GM18907 (cell line): Measurements from ENCODE around the gene ZNF143.
"Not testable (repeated sequence)": the region's sequence is repeated elsewhere in the genome, so short reads cannot be mapped to it uniquely, and the experiment has no call there.

Experiments used
- ATAC-seq: cut with Tn5 transposase; IDR thresholded peaks from one replicate; pipeline ENCODE4 v1.9.1; 2021; ENCODE audit warnings: mild to moderate bottlenecking, moderate library complexity; ENCODE audit not compliant: unreplicated experiment

ZNF143 gene

DNA sequence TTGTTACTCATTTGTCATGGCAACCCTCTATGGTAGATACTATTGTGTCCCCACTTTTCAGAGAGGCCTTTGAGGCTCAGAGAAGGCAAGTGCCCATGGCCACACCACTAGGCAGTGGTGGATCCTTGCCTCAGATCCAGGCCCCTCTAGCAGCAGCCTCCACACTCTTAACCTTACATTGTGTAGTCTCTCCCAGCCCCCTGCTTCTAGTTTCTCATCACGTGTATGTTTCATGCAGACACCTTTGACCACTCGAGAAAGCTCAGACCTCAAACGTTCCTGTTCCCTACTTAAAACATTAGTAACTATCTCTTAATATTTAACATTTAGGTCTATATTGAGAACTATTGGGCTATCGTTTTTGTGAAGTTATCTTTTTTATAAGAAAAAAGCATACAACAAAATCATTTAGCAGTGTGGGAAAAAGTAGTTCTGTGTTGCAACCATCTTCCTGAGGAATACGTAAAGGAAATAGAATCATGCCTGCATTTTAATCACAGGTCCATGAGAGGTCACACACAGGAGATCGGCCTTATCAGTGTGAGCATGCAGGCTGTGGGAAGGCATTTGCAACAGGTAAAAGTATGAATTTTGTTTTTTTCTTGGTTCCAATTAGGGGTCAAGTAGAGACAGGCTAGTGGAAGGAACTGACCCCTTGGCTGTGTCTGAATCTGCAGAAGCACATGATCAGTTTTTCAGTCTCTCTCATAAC lies 35.1 kb downstream of the ZNF143 start:
- ATAC-seq = no peak

DNA sequence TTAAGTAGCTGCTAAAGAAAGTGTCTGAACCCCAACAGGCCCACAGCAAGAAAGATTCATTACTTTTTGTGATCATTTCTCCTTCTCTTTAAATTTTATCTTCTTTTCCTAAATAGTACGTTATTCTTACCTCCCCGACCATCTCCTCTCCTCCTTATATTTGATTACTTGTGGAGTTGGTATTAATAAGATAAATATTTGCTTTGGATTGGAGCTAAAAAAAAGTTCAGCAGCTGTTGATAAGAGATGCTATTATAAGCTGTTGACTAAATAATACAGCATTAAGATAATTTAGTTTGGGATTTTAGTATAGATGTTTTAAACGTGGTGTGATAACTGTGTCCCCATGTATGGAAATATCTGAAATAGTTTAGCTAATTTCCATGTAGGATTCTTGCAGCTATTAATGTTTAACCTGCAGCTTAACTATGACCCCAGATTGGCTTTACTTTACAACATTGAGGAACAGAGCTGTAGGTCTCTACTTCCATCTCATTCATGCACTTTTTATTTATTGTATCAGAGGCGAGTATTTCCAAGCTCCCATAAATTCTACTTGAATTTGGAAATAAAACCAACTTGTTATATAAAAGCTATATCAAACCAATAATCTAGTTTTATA lies 37.8 kb downstream of the ZNF143 start:
- ATAC-seq = no peak

DNA sequence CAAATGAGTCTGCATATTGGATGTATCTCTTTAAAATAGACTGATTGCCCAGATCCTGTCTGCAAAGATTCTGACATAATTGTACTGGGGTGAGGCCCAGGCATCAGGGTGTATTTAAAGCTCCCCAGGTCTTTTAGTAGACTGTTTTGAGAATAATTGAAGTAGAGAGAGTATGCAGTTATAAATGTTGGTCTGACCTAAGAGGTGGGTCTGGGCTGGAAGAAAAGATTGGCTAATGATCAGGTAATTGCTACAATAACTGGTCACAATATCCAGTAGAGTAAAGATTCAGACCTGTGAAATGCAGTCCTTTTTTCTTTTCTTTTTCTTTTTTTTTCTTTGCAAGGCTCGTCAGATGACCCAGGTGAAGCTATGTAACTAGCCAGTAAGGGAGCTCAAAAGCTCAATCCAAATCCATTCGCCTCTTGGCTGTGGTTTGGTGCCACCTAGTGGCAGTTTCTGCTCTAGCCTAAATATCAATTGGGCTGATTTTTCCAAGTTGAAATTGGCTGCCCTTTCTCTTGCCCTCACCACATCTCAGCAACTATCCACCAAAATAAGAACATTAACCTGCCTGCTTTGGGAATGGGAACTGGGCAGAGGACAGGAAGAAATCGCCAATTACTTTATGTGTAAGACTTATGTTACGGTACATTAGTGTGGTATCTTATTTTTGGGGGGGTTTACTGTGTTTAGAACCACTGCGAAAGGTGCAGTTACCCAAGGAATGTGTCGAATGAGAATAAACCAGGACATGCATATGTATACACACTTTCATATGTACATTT lies 45.9 kb downstream of the ZNF143 start:
- peak; percentile 45 for ATAC-seq

- ATAC-seq = no peak
Measured at GRCh38 chr11:9507277-9507580, 46.4 kb downstream of the ZNF143 start.

GRCh38 chr11:9509041-9509440 lies 48.2 kb downstream of the ZNF143 start:
- no peak for ATAC-seq

- no peak for ATAC-seq
Measured at GRCh38 chr11:9512370-9513019, 51.7 kb downstream of the ZNF143 start.

DNA sequence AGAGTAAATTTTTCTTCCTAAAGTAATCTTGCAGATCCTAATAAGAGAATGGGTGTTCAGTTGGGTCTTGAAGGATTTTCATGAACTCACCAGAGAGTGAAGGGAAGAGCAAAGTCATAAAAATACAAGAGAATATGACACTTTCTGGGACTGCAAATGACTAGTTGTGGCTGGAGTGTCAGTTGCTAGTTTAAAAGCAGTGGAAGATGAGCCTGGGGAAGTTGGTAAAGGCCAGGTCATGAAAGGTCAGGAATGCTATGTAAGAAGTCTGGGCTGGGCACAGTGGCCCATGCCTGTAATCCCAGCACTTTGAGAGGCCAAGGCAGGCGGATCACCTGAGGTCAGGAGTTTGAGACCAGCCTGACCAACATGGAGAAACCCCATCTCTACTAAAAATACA lies 53.8 kb downstream of the ZNF143 start:
- ATAC-seq = not testable (repeated sequence)

GRCh38 chr11:9516113-9516512 lies 55.3 kb downstream of the ZNF143 start:
- no peak for ATAC-seq

GRCh38 chr11:9518835-9519410 lies 58.1 kb downstream of the ZNF143 start:
- ATAC-seq = no peak

- ATAC-seq = no peak
Measured at GRCh38 chr11:9524001-9524400, 63.2 kb downstream of the ZNF143 start.

DNA sequence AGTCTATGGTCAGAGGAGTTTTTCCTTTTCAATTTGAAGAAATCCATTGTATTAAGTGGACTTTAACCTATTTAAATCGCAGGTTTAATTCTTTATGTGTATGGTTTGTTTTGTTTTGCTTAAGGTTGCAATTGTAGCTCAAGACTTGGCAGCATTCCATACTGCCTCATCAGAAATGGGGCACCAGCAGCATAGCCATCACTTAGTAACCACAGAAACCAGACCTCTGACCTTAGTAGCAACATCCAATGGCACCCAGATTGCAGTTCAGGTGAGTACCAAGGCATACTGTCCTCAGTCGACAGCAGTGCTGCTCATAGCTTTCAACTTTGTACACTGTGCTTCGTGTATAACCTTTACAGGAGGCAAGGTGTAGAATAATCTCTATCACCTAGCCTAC lies 64.3 kb downstream of the ZNF143 start:
- ATAC-seq = no peak

DNA sequence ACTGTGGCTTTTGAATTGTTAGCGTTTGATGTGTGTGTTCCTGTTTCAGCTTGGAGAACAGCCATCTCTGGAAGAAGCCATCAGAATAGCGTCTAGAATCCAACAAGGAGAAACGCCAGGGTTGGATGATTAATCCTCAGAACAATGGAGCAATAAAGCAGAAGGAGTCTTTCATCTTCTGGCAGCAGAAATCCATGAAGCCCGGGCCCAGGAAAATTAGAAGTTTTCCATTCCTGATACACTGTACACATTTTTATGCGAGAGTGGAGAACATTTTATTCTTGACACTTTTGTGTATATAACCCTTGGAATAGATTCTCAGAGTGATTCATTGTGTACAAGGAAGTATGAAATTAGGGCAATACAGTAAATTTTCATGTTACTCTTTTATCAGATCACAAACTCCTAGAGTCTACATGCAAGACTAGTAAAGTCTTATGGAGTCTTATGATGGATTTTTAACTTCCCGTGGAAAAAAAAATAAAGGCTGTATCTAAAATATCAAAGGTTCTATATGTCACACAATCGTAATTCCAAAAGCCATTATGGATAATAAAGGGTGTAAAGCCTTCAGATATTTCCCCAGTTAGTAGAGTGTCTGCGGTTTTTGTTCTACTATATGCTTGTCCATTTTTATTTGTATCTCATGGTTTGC lies 66.8 kb downstream of the ZNF143 start:
- ATAC-seq = no peak

- no peak for ATAC-seq
Measured at GRCh38 chr11:9528136-9528501, 67.3 kb downstream of the ZNF143 start.

DNA sequence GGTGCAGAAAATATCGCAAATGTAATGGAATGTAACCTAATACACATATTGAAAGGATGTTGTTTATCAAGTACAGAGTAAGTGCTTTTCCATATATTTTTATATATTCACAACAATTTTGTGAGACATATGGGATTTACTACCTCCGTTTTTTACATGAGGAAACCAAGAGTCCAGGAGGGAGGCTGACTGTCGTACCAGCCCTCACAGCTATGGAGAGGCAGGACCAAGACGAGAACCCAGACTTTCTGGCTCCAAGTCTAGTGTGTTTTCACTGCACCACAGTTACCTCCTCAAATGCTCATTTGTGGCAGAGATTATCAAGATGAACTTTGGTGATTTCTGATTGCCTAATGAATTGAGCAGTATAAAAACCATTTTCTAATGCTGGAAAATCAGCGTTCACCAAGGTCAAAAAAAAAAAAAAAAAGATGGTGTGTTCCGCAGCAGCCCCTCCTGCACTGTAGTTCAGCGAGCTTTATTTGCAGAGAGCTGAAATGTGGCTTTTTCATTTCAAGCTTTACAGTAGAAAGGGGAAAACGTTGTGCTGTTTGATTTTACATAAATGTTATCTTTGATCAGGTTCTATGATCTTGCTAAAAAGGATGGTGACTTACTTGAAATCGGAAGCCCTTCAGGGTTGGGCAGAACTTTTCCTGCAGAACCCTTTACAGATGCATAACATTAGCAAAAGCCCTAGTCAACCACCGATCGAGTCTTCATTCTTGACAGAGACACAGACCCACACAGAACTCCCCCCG lies 67.9 kb downstream of the ZNF143 start:
- ATAC-seq = no peak

GRCh38 chr11:9529334-9529650 lies 68.5 kb downstream of the ZNF143 start:
- ATAC-seq = no peak

DNA sequence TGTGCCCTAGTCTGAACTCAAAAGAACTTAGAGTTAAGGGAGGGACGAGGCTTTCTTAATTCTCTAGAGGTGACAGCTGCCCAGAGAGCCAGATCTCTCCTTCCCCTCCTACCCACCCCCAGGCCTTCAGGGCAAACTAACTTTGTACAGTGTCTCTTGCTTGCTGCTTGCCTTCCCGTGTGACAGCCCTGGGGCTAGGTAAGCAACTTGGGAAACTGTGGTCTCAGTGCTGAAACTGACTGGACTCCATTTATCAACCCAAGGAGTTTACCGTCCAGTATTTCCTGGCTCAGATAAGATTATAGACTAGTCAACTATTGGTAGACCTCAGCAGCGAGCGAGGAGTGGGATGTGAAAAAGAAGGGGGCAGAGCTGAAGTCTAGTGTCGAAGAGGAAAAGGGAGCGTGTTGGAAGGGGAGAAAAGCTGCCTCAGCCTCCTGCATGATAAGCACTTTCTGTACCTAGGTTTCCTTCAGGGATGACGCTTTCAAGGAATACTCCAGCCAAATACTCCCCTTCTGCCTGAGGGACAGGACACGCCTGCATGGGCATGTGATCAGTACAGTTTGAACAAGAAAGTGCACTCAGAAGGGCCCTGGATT lies 69.3 kb downstream of the ZNF143 start:
- ATAC-seq = no peak

- no peak for ATAC-seq
Measured at GRCh38 chr11:9530901-9531625, 70.3 kb downstream of the ZNF143 start.

- ATAC-seq = no peak
Measured at GRCh38 chr11:9533058-9533457, 72.2 kb downstream of the ZNF143 start.

GRCh38 chr11:9533736-9534473 lies 73.1 kb downstream of the ZNF143 start:
- ATAC-seq = no peak
